Measurements from ENCODE around the gene FAM210A.

DNA sequence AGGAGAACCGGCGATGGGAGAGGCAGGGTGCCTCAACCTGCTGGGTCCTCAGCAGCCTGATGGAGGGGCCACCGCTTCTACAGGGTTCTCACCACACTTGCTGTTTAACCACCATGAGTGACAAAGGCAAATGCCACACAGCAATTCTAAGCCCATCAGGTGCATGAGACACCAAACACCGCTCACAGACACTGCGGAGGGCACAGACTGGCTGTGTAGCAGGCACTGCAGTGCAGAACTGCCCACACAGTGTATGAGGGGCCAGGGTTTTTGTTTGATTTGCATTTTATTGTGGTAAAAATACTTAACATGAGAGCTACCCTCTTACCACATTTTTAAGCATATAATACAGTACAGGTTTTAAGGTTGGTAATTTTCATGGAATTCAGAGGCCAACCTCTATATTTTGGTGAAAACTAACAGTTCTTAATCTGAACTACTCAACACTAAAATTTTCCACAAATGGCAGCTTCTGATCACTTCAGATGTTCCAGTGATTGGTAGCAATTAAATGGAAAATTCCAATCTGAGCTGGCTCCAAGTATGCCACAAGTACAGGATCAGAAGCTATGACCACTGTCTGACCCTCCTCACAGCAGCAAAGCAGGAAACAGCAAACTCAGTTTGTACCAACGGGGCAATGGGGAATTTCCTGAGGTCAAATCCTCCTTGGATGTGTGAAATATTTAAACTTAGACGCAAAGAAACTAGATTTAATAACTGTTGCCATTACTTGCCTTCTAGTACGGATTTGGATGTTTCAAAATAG is 67.7 kb downstream of the FAM210A start:
- TF ChIP-seq EZH2 (IDR thresholded peaks at IDR 0.05; ENCODE audit: borderline replicate concordance, low read length) = no peak
- no peak for TF ChIP-seq CTCF (IDR thresholded peaks at IDR 0.05; ENCODE audit: low read length)

Measured in OCI-LY1 (cell line).